Suprapubic skin (tissue), 4 donors: Measurements from ENCODE around the gene PSTPIP2. TPM values are rescaled to one million over a fixed set of nuclear protein-coding genes. Genes with fewer than 3 reads are reported as not detected.

Source experiments
- DNase-seq, 2 donors: peaks; one replicate each; pipeline ENCODE4 v3.0.0-alpha.2; 2019; ENCODE audit warnings: low spot score in 2 of 2
- H3K27ac ChIP-seq: fragments of 200-600 bp; sonication (generic); one replicate; pipeline ENCODE4 v1.5.1; 2019
- H3K27me3 ChIP-seq: fragments of 200-600 bp; sonication (generic); one replicate; pipeline ENCODE4 v1.5.1; 2019
- H3K36me3 ChIP-seq: fragments of 200-600 bp; sonication (generic); one replicate; pipeline ENCODE4 v1.5.1; 2019
- H3K4me1 ChIP-seq: fragments of 200-600 bp; sonication (generic); one replicate; pipeline ENCODE4 v1.5.1; 2019
- H3K4me3 ChIP-seq: fragments of 200-600 bp; sonication (generic); one replicate; pipeline ENCODE4 v1.5.1; 2019; ENCODE audit warnings: mild to moderate bottlenecking
- H3K9me3 ChIP-seq: fragments of 200-600 bp; sonication (generic); one replicate; pipeline ENCODE4 v1.5.1; 2019
- CTCF ChIP-seq, 2 donors: fragments of 200-600 bp in 1 of 2; fragments of 450-650 bp in 1 of 2; sonication (generic) in 1 of 2; IDR thresholded peaks; one replicate each; pipeline ENCODE4 v1.5.1; 2016 to 2019; ENCODE audit warnings: antibody characterized with exemption in 2 of 2, mild to moderate bottlenecking in 1 of 2, moderate library complexity in 1 of 2
- EP300 ChIP-seq: sonication (generic); formaldehyde crosslinking; IDR thresholded peaks from one replicate; pipeline ENCODE4 v1.6.1; 2017; ENCODE audit warnings: antibody characterized with exemption
- POLR2A ChIP-seq, 2 donors: fragments of 450-650 bp; IDR thresholded peaks; one replicate each; pipeline ENCODE4 v1.6.1; 2017; ENCODE audit warnings: antibody characterized with exemption in 2 of 2, mild to moderate bottlenecking in 2 of 2, moderate library complexity in 2 of 2
- POLR2AphosphoS5 ChIP-seq, 3 donors: sonication (generic); formaldehyde crosslinking; IDR thresholded peaks; one replicate each; pipeline ENCODE4 v1.6.1; 2017; ENCODE audit warnings: antibody characterized with exemption in 3 of 3
- WGBS: methylation state at CpG from one replicate; pipeline ENCODE4 v1.1.5; 2018; 5-methylcytosine and 5-hydroxymethylcytosine counted together
- total RNA-seq, 4 donors: library from RNA; depleted of rRNA; stranded (reverse); fragments of >200 nt; gene quantifications; one replicate each; pipeline ENCODE4 v1.1.0, GENCODE V29; 2016

Gene PSTPIP2
- total RNA-seq, 4 donors from 2014 or later: 7.5 to 33.6 (median 16.0) TPM

- H3K27me3 ChIP-seq: no peaks in the 10 kb centered on the region
- H3K27ac ChIP-seq: no peak overlapping the region
- peaks cover 5% of the 10 kb centered on the region for H3K4me1 ChIP-seq
- no peak for DNase-seq
- no peaks in the 10 kb centered on the region for H3K9me3 ChIP-seq
- 17% methylated on average over 1 of the region's 1 CpG for WGBS
- H3K36me3 ChIP-seq: peaks cover 2% of the 10 kb centered on the region
- no peak overlapping the region for H3K4me3 ChIP-seq
- TF ChIP-seq EP300 (no peak), POLR2A (IDR thresholded peaks at IDR 0.05) (no peak), POLR2AphosphoS5 (IDR thresholded peaks at IDR 0.05) (no peak), CTCF (IDR thresholded peaks at IDR 0.05) (no peak)
Observed at GRCh38 chr18:46034230-46034629, 37.8 kb downstream of the PSTPIP2 start.

- TF ChIP-seq CTCF (IDR thresholded peaks at IDR 0.05) (no peak), POLR2AphosphoS5 (IDR thresholded peaks at IDR 0.05) (no peak), EP300 (no peak), POLR2A (IDR thresholded peaks at IDR 0.05) (no peak)
- 88% methylated on average over 4 of the region's 4 CpGs for WGBS
- Histone ChIP-seq H3K27me3 (no peaks in the 10 kb centered on the region), H3K4me3 (no peak overlapping the region), H3K36me3 (no peaks in the 10 kb centered on the region), H3K9me3 (no peaks in the 10 kb centered on the region), H3K4me1 (peaks cover 13% of the 10 kb centered on the region), H3K27ac (no peak overlapping the region)
- no peak for DNase-seq
Observed at GRCh38 chr18:46031741-46032140, 40.3 kb downstream of the PSTPIP2 start.

GRCh38 chr18:46028536-46028891 is 43.5 kb downstream of the PSTPIP2 start:
- no peaks in the 10 kb centered on the region for H3K27me3 ChIP-seq
- H3K4me3 ChIP-seq: peak overlapping the region; percentile 56
- H3K36me3 ChIP-seq: no peaks in the 10 kb centered on the region
- DNase-seq: no peak
- WGBS: 57% methylated on average over 7 of the region's 7 CpGs
- H3K9me3 ChIP-seq: no peaks in the 10 kb centered on the region
- peaks cover 8% of the 10 kb centered on the region for H3K4me1 ChIP-seq
- H3K27ac ChIP-seq: no peak overlapping the region
- TF ChIP-seq POLR2A (IDR thresholded peaks at IDR 0.05) (no peak), EP300 (no peak), CTCF (IDR thresholded peaks at IDR 0.05) (no peak), POLR2AphosphoS5 (IDR thresholded peaks at IDR 0.05) (no peak)

- WGBS: 88% methylated on average over 3 of the region's 3 CpGs
- H3K27ac ChIP-seq: no peak overlapping the region
- H3K4me1 ChIP-seq: no peaks in the 10 kb centered on the region
- no peak for DNase-seq
- no peak overlapping the region for H3K4me3 ChIP-seq
- H3K36me3 ChIP-seq: peaks cover 7% of the 10 kb centered on the region
- TF ChIP-seq POLR2AphosphoS5 (IDR thresholded peaks at IDR 0.05) (no peak), POLR2A (IDR thresholded peaks at IDR 0.05) (no peak), EP300 (no peak), CTCF (IDR thresholded peaks at IDR 0.05) (no peak)
- H3K9me3 ChIP-seq: no peaks in the 10 kb centered on the region
- no peaks in the 10 kb centered on the region for H3K27me3 ChIP-seq
Observed at GRCh38 chr18:46019936-46020335, 52.1 kb downstream of the PSTPIP2 start.

- no peak overlapping the region for H3K27ac ChIP-seq
- H3K4me1 ChIP-seq: no peaks in the 10 kb centered on the region
- H3K27me3 ChIP-seq: no peaks in the 10 kb centered on the region
- 72% methylated on average over 5 of the region's 5 CpGs for WGBS
- no peak for DNase-seq
- H3K4me3 ChIP-seq: no peak overlapping the region
- H3K36me3 ChIP-seq: peaks cover 22% of the 10 kb centered on the region
- H3K9me3 ChIP-seq: no peaks in the 10 kb centered on the region
- TF ChIP-seq POLR2AphosphoS5 (IDR thresholded peaks at IDR 0.05) (no peak), POLR2A (IDR thresholded peaks at IDR 0.05) (no peak), CTCF (IDR thresholded peaks at IDR 0.05) (no peak), EP300 (no peak)
Observed at GRCh38 chr18:46013484-46014189, 58.4 kb downstream of the PSTPIP2 start.
